HepG2 (cell line): ENCODE measurements around the gene NPC1. TPM values are rescaled to one million over a fixed set of nuclear protein-coding genes. Genes with fewer than 3 reads are reported as not detected.
A peak's percentile ranks its signal among the peaks of the same experiment; 100 is the strongest.

ENCODE experiments used
- CTCF ChIP-seq: sonication (generic); formaldehyde crosslinking; IDR thresholded peaks from 2 replicates; pipeline ENCODE4 v1.5.0; 2020; ENCODE audit warnings: mild to moderate bottlenecking, missing genetic modification reagents, moderate library complexity
- FOXP1 ChIP-seq, 2 experiments: fragments of 450-650 bp in 1 of 2; IDR thresholded peaks; 2 replicates each; pipeline ENCODE4 v1.6.1; 2017 to 2018; ENCODE audit warnings: antibody characterized with exemption in 1 of 2
- IKZF5 ChIP-seq: IDR thresholded peaks from 2 replicates; pipeline ENCODE4 v1.6.1; 2018; ENCODE audit warnings: missing genetic modification reagents, mild to moderate bottlenecking, missing compliant biosample characterization
- MBNL3 ChIP-seq: fragments of 250-450 bp; sonication (Bioruptor Pico); conservative IDR thresholded peaks from 2 replicates; pipeline ENCODE4 v1.8.0; 2022; ENCODE audit warnings: mild to moderate bottlenecking, inconsistent platforms
- MEF2D ChIP-seq: sonication (generic); formaldehyde crosslinking; IDR thresholded peaks from 2 replicates; pipeline ENCODE4 v1.5.1; 2020; ENCODE audit warnings: mild to moderate bottlenecking, missing genetic modification reagents
- NFIB ChIP-seq: sonication (generic); formaldehyde crosslinking; IDR thresholded peaks from 2 replicates; pipeline ENCODE4 v1.9.0; 2021; ENCODE audit warnings: missing genetic modification reagents, mild to moderate bottlenecking, borderline replicate concordance
- NFYC ChIP-seq: IDR thresholded peaks from 2 replicates; pipeline ENCODE4 v1.6.1; 2016; ENCODE audit warnings: missing genetic modification reagents, missing compliant biosample characterization
- PAWR ChIP-seq: sonication (generic); formaldehyde crosslinking; IDR thresholded peaks from 2 replicates; pipeline ENCODE4 v1.4.0; 2020; ENCODE audit warnings: missing genetic modification reagents, mild to moderate bottlenecking, borderline replicate concordance
- SMYD3 ChIP-seq: sonication (generic); formaldehyde crosslinking; IDR thresholded peaks from 2 replicates; pipeline ENCODE4 v1.8.1; 2023; ENCODE audit warnings: mild to moderate bottlenecking, missing genetic modification reagents
- STAT6 ChIP-seq: sonication (generic); formaldehyde crosslinking; IDR thresholded peaks from 2 replicates; pipeline ENCODE4 v1.4.0; 2020; ENCODE audit warnings: missing genetic modification reagents, mild to moderate bottlenecking, borderline replicate concordance
- TCF7 ChIP-seq: sonication (generic); IDR thresholded peaks from 2 replicates; pipeline ENCODE4 v1.6.1; 2016; ENCODE audit warnings: antibody characterized with exemption, low read depth
- TFDP1 ChIP-seq: IDR thresholded peaks from 2 replicates; pipeline ENCODE4 v1.6.1; 2016; ENCODE audit warnings: missing compliant biosample characterization, missing genetic modification reagents, borderline replicate concordance
- ZNF329 ChIP-seq: sonication (generic); formaldehyde crosslinking; IDR thresholded peaks from 2 replicates; pipeline ENCODE4 v1.9.0; 2021; ENCODE audit warnings: low read depth, mild to moderate bottlenecking, missing genetic modification reagents
- ZNF772 ChIP-seq: sonication (generic); formaldehyde crosslinking; IDR thresholded peaks from 2 replicates; pipeline ENCODE4 v1.5.0; 2020; ENCODE audit warnings: mild to moderate bottlenecking, missing genetic modification reagents
- polyA plus RNA-seq, 8 experiments: library from polyadenylated mRNA; depleted of rRNA in 3 of 8; stranded (reverse) in 7 of 8; unstranded in 1 of 8; fragments of >200 nt; fragmentation: Illumina TruSeq in 4 of 8; extraction: Trizol in 4 of 8; gene quantifications; 2 replicates each; pipeline versions ENCODE4 v1.2.1 to v1.2.3, GENCODE V29; 2011 to 2016; ENCODE audit warnings: low read depth in 4 of 8, missing spikeins in 1 of 8, mixed read lengths in 1 of 8; ENCODE audit not compliant: insufficient read depth in 1 of 8
- total RNA-seq, 5 experiments: library from RNA; depleted of rRNA; stranded (reverse); fragments of >200 nt; fragmentation: Illumina TruSeq; extraction: Trizol; gene quantifications; 2 replicates each; pipeline ENCODE4 v1.2.3, GENCODE V29; 2016; ENCODE audit warnings: low read depth in 1 of 5

NPC1 gene
- total and polyA plus RNA-seq, 2 of the 13 experiments (the other 11 are each of a cell fraction or from before 2014, with no cell fraction given) = 46.5 to 114 TPM

- TF ChIP-seq CTCF (CRISPR knock-in tag) (peak; percentile 13; the same call in 1 of the 2 replicates), TCF7 (peak; percentile 10; the same call in 1 of the 2 replicates), NFIB (CRISPR knock-in tag) (no peak), PAWR (no peak), ZNF772 (peak; percentile 59; the same call in 1 of the 2 replicates), FOXP1 (IDR thresholded peaks at IDR 0.05) (no peak), FOXP1 (CRISPR knock-in tag; IDR thresholded peaks at IDR 0.05) (peak; percentile 43; the same call in 1 of the 2 replicates), MBNL3 (CRISPR knock-in tag) (no peak), ZNF329 (no peak), IKZF5 (CRISPR knock-in tag) (no peak; the same call in 1 of the 2 replicates), SMYD3 (CRISPR knock-in tag) (0 out of 2 replicates have a peak, but pooled peaks have one; percentile 22), MEF2D (CRISPR knock-in tag) (0 out of 2 replicates have a peak, but pooled peaks have one; percentile 23), TFDP1 (CRISPR knock-in tag) (no peak; the same call in 1 of the 2 replicates), STAT6 (CRISPR knock-in tag) (no peak), NFYC (no peak)
Measured at GRCh38 chr18:23487738-23488570, 98.4 kb downstream of the NPC1 start (continued).
